Subcutaneous abdominal adipose tissue (tissue), 5 donors: ENCODE results near the gene RCOR3.

Experiments used
- H3K27ac ChIP-seq: one replicate; pipeline ENCODE4 v1.7.0; 2013; ENCODE audit warnings: low read depth, mild to moderate bottlenecking, inconsistent platforms, low read length, moderate library complexity
- H3K27me3 ChIP-seq, 5 donors: one replicate each; pipeline ENCODE4 v1.7.0; 2013; ENCODE audit warnings: low read length in 5 of 5, inconsistent platforms in 1 of 5; ENCODE audit not compliant: control insufficient read depth in 5 of 5, insufficient read depth in 4 of 5
- H3K36me3 ChIP-seq, 5 donors: one replicate each; pipeline ENCODE4 v1.7.0; 2013; ENCODE audit warnings: low read length in 5 of 5; ENCODE audit not compliant: control insufficient read depth in 5 of 5, insufficient read depth in 5 of 5
- H3K4me1 ChIP-seq, 5 donors: one replicate each; pipeline ENCODE4 v1.7.0; 2013; ENCODE audit warnings: low read length in 5 of 5, mild to moderate bottlenecking in 3 of 5, moderate library complexity in 1 of 5; ENCODE audit not compliant: control insufficient read depth in 5 of 5, insufficient read depth in 5 of 5
- H3K4me3 ChIP-seq, 5 donors: one replicate each; pipeline ENCODE4 v1.7.0; 2013; ENCODE audit warnings: low read length in 5 of 5, low read depth in 1 of 5
- H3K9ac ChIP-seq, 5 donors: one replicate each; pipeline ENCODE4 v1.7.0; 2013; ENCODE audit warnings: low read length in 5 of 5, mild to moderate bottlenecking in 4 of 5, moderate library complexity in 3 of 5
- H3K9me3 ChIP-seq, 5 donors: one replicate each; pipeline ENCODE4 v1.7.0; 2013; ENCODE audit warnings: low read length in 5 of 5; ENCODE audit not compliant: control insufficient read depth in 5 of 5
- donor health status: healthy.
- donor health status: healthy.
- donor health status: healthy.
- donor health status: healthy.
- donor health status: healthy.

Gene RCOR3

DNA sequence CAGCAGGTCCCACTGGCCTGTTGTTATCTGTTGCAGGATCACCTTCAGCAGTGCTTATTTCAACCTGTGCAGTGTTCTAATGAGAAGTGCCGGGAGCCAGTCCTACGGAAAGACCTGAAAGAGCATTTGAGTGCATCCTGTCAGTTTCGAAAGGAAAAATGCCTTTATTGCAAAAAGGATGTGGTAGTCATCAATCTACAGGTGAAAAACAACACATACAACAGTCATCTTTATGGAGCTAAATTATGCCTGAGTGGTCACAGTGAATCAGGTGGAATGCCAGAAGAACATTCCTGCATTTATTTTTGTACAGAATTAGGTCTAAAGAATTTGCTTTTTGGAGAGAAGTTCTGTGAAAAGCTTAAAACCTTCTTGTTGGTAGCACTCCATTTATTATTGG lies 100.7 kb downstream of the RCOR3 start:
- H3K4me3 ChIP-seq: no peak overlapping the region
- no peak overlapping the region for H3K9ac ChIP-seq
- H3K4me1 ChIP-seq: no peaks in the 10 kb centered on the region
- H3K27ac ChIP-seq: no peak overlapping the region
- H3K36me3 ChIP-seq: peaks cover 10 to 34% (median 21%) of the 10 kb centered on the region in 5 donors
- no peaks in the 10 kb centered on the region for H3K9me3 ChIP-seq
- H3K27me3 ChIP-seq: no peaks in the 10 kb centered on the region

DNA sequence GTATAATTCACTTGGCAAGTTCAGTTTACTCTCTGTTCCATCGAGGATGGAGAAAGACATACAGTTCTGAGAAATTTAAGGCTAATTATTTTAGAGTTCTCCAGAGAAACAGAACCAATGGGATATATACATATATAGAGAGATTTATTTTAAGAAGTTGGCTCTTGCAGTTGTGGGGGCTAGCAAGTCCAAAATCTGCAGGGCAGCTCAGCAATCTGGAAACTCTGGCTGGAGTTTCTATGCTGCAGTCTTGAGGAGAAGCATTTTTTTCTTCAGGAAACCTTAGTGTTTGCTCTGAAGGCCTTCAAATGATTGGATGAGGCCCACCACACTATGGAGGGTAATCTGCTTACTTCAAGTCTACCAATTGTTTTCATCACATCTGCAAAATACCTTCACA lies 102.0 kb downstream of the RCOR3 start:
- H3K36me3 ChIP-seq: peaks cover 14 to 35% (median 21%) of the 10 kb centered on the region in 5 donors
- H3K27ac ChIP-seq: no peak overlapping the region

More for the DNA sequence above, 102.0 kb downstream of the RCOR3 start:
- Histone ChIP-seq H3K9me3 (no peaks in the 10 kb centered on the region), H3K4me1 (no peaks in the 10 kb centered on the region), H3K27me3 (no peaks in the 10 kb centered on the region), H3K4me3 (no peak overlapping the region), H3K9ac (no peak overlapping the region)
